Gastroesophageal sphincter (tissue), 3 donors: ENCODE data around the gene OR1I1.

Source experiments
- POLR2A ChIP-seq, 2 donors: fragments of 450-650 bp; IDR thresholded peaks; one replicate each; pipeline ENCODE4 v1.6.1; 2017; ENCODE audit warnings: antibody characterized with exemption in 2 of 2, mild to moderate bottlenecking in 2 of 2, moderate library complexity in 1 of 2
- TF ChIP-seq, protein P1 (sequence below), 4 experiments: fragments of 200-600 bp in 2 of 4; fragments of 450-650 bp in 2 of 4; sonication (generic) in 1 of 4; IDR thresholded peaks; one replicate each; pipeline ENCODE4 v1.5.1; 2017 to 2019; ENCODE audit warnings: antibody characterized with exemption in 4 of 4, mild to moderate bottlenecking in 2 of 4, moderate library complexity in 2 of 4

DNA sequence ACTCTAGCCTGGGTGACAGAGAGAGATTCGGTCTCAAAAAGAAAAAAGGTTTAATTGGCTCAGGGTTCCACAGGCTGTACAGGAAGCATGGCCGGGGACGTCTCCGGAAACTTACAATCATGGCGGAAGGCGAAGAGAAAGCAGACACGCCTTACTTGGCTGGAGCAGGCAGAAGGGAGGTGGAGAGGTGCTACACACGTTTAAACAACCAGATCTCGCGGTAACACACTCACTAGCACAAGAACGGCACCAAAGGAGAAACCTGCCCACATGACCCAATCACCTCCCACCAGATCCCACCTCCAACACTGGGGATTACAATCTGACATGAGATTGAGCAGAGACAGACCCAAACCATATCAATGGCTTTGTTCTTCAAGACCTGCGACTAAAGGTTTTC lies 20.0 kb upstream of the OR1I1 start:
- TF ChIP-seq, protein P1, sequence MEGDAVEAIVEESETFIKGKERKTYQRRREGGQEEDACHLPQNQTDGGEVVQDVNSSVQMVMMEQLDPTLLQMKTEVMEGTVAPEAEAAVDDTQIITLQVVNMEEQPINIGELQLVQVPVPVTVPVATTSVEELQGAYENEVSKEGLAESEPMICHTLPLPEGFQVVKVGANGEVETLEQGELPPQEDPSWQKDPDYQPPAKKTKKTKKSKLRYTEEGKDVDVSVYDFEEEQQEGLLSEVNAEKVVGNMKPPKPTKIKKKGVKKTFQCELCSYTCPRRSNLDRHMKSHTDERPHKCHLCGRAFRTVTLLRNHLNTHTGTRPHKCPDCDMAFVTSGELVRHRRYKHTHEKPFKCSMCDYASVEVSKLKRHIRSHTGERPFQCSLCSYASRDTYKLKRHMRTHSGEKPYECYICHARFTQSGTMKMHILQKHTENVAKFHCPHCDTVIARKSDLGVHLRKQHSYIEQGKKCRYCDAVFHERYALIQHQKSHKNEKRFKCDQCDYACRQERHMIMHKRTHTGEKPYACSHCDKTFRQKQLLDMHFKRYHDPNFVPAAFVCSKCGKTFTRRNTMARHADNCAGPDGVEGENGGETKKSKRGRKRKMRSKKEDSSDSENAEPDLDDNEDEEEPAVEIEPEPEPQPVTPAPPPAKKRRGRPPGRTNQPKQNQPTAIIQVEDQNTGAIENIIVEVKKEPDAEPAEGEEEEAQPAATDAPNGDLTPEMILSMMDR (IDR thresholded peaks at IDR 0.05), result no peak
- TF ChIP-seq POLR2A (IDR thresholded peaks at IDR 0.05), result no peak
